ENCODE results near the gene TENM3.

TENM3 gene

GRCh38 chr4:182258441-182259000, 15.3 kb downstream of the TENM3 start:
- Histone ChIP-seq H3K27ac (ENCODE audit: low read depth, low read length, poor library complexity, severe bottlenecking) (no peak overlapping the region), H3K27me3 (ENCODE audit: insufficient read depth, low read length) (no peaks in the 10 kb centered on the region), H4K20me1 (ENCODE audit: insufficient read depth, low read length) (no peaks in the 10 kb centered on the region), H3K36me3 (ENCODE audit: insufficient read depth, low read length) (no peaks in the 10 kb centered on the region), H3K4me3 (ENCODE audit: low read depth, low read length, poor library complexity, severe bottlenecking) (no peak overlapping the region), H3K9ac (ENCODE audit: low read length) (no peak overlapping the region), H3K4me2 (ENCODE audit: low read length) (no peak overlapping the region), H3K9me2 (ENCODE audit: low read depth, low read length) (no peaks in the 10 kb centered on the region), H3F3A (ENCODE audit: insufficient read depth, low read length) (no peaks in the 10 kb centered on the region), H3K79me2 (ENCODE audit: insufficient read depth, low read length) (no peaks in the 10 kb centered on the region), H2AFZ (ENCODE audit: low read length) (no peak overlapping the region), H3K4me1 (ENCODE audit: insufficient read depth, low read length, severe bottlenecking) (no peaks in the 10 kb centered on the region), H3K9me3 (ENCODE audit: low read length) (no peaks in the 10 kb centered on the region)
- TF ChIP-seq CTCF (IDR thresholded peaks at IDR 0.05; ENCODE audit: low read length) (no peak), EZH2 (IDR thresholded peaks at IDR 0.05; ENCODE audit: borderline replicate concordance, low read length) (no peak)

GRCh38 chr4:182261651-182262223, 18.5 kb downstream of the TENM3 start:
- H2AFZ ChIP-seq (ENCODE audit: low read length), result no peak overlapping the region
- H3K9ac ChIP-seq (ENCODE audit: low read length), result no peak overlapping the region
- H3K9me2 ChIP-seq (ENCODE audit: low read depth, low read length), result no peaks in the 10 kb centered on the region
- H3K4me2 ChIP-seq (ENCODE audit: low read length), result no peak overlapping the region
- H3K27me3 ChIP-seq (ENCODE audit: insufficient read depth, low read length), result no peaks in the 10 kb centered on the region
- H3K27ac ChIP-seq (ENCODE audit: low read depth, low read length, poor library complexity, severe bottlenecking), result no peak overlapping the region
- TF ChIP-seq EZH2 (IDR thresholded peaks at IDR 0.05; ENCODE audit: borderline replicate concordance, low read length) (no peak), CTCF (IDR thresholded peaks at IDR 0.05; ENCODE audit: low read length) (no peak)
- no peaks in the 10 kb centered on the region for H3K4me1 ChIP-seq (ENCODE audit: insufficient read depth, low read length, severe bottlenecking)
- no peaks in the 10 kb centered on the region for H3K36me3 ChIP-seq (ENCODE audit: insufficient read depth, low read length)
- no peaks in the 10 kb centered on the region for H4K20me1 ChIP-seq (ENCODE audit: insufficient read depth, low read length)
- no peaks in the 10 kb centered on the region for H3K9me3 ChIP-seq (ENCODE audit: low read length)
- H3K79me2 ChIP-seq (ENCODE audit: insufficient read depth, low read length), result no peaks in the 10 kb centered on the region
- H3K4me3 ChIP-seq (ENCODE audit: low read depth, low read length, poor library complexity, severe bottlenecking), result no peak overlapping the region
- no peaks in the 10 kb centered on the region for H3F3A ChIP-seq (ENCODE audit: insufficient read depth, low read length)

- Histone ChIP-seq H3K27ac (ENCODE audit: low read depth, low read length, poor library complexity, severe bottlenecking) (no peak overlapping the region), H3K27me3 (ENCODE audit: insufficient read depth, low read length) (no peaks in the 10 kb centered on the region), H3K36me3 (ENCODE audit: insufficient read depth, low read length) (no peaks in the 10 kb centered on the region), H3K9me2 (ENCODE audit: low read depth, low read length) (no peaks in the 10 kb centered on the region), H3K4me2 (ENCODE audit: low read length) (no peak overlapping the region), H3K4me3 (ENCODE audit: low read depth, low read length, poor library complexity, severe bottlenecking) (no peak overlapping the region), H3K9ac (ENCODE audit: low read length) (no peak overlapping the region), H3F3A (ENCODE audit: insufficient read depth, low read length) (no peaks in the 10 kb centered on the region), H3K4me1 (ENCODE audit: insufficient read depth, low read length, severe bottlenecking) (no peaks in the 10 kb centered on the region), H3K79me2 (ENCODE audit: insufficient read depth, low read length) (no peaks in the 10 kb centered on the region), H4K20me1 (ENCODE audit: insufficient read depth, low read length) (no peaks in the 10 kb centered on the region), H3K9me3 (ENCODE audit: low read length) (no peaks in the 10 kb centered on the region), H2AFZ (ENCODE audit: low read length) (no peak overlapping the region)
- TF ChIP-seq CTCF (IDR thresholded peaks at IDR 0.05; ENCODE audit: low read length), result no peak
- no peak for TF ChIP-seq EZH2 (IDR thresholded peaks at IDR 0.05; ENCODE audit: borderline replicate concordance, low read length)
Measured at GRCh38 chr4:182263562-182263961, 20.4 kb downstream of the TENM3 start.
